CD4-positive, alpha-beta memory T cell (primary cell): Measurements from ENCODE around the gene PIK3C2G. TPM values are rescaled to one million over a fixed set of nuclear protein-coding genes. Genes with fewer than 3 reads are reported as not detected.

ENCODE experiments used
- CTCF ChIA-PET: fragments of 350-600 bp; sonication (Branson Sonifier 250); formaldehyde crosslinking; loops from one replicate; lab custom pipeline; 2021; ENCODE audit warnings: inconsistent platforms; ENCODE audit not compliant: partially characterized antibody; lab: Charles Lee
- POLR2A ChIA-PET: fragments of 350-600 bp; sonication (Branson Sonifier 250); formaldehyde crosslinking; loops from one replicate; lab custom pipeline; 2021; ENCODE audit not compliant: partially characterized antibody; lab: Charles Lee
- DNase-seq, 5 donors: peaks; one replicate each; pipeline versions ENCODE4 v3.0.0 to v3.0.0-alpha.2; 2020 to 2022; ENCODE audit warnings: mixed read lengths in 1 of 5
- H3K27ac ChIP-seq: one replicate; pipeline ENCODE4 v1.7.0; 2013; ENCODE audit warnings: low read depth, low read length
- H3K27me3 ChIP-seq: 2 replicates; pipeline ENCODE4 v1.7.0; 2013; ENCODE audit warnings: mild to moderate bottlenecking, low read length, moderate library complexity; ENCODE audit not compliant: insufficient read depth
- H3K36me3 ChIP-seq: 2 replicates; pipeline ENCODE4 v1.7.0; 2013; ENCODE audit warnings: mild to moderate bottlenecking, low read length, moderate library complexity; ENCODE audit not compliant: insufficient read depth
- H3K4me1 ChIP-seq: 2 replicates; pipeline ENCODE4 v1.7.0; 2013; ENCODE audit warnings: mild to moderate bottlenecking, low read length, moderate library complexity; ENCODE audit not compliant: insufficient read depth
- H3K4me3 ChIP-seq, 2 donors: one replicate each; pipeline ENCODE4 v1.7.0; 2013; ENCODE audit warnings: low read length in 2 of 2, mild to moderate bottlenecking in 1 of 2
- H3K9me3 ChIP-seq, 2 donors: one replicate each; pipeline ENCODE4 v1.7.0; 2013; ENCODE audit warnings: low read length in 2 of 2, control low read depth in 1 of 2; ENCODE audit not compliant: control insufficient read depth in 1 of 2
- H3K27ac Mint-ChIP-seq, 7 donors: one replicate each; pipeline ENCODE4 v1.8.0; 2020 to 2021; ENCODE audit warnings: mixed read lengths in 7 of 7, mild to moderate bottlenecking in 6 of 7, inconsistent platforms in 3 of 7, moderate library complexity in 3 of 7
- H3K27me3 Mint-ChIP-seq, 2 donors: one replicate each; pipeline ENCODE4 v1.8.0; 2020 to 2021; ENCODE audit warnings: mixed read lengths in 2 of 2
- H3K36me3 Mint-ChIP-seq, 2 donors: one replicate each; pipeline ENCODE4 v1.8.0; 2020 to 2021; ENCODE audit warnings: mixed read lengths in 2 of 2, inconsistent platforms in 1 of 2, mild to moderate bottlenecking in 1 of 2
- H3K4me1 Mint-ChIP-seq, 4 donors: one replicate each; pipeline ENCODE4 v1.8.0; 2020 to 2021; ENCODE audit warnings: mixed read lengths in 4 of 4, mild to moderate bottlenecking in 1 of 4
- H3K4me3 Mint-ChIP-seq, 8 donors: one replicate each; pipeline ENCODE4 v1.8.0; 2020 to 2021; ENCODE audit warnings: mixed read lengths in 8 of 8, mild to moderate bottlenecking in 7 of 8, moderate library complexity in 6 of 8, inconsistent platforms in 3 of 8
- H3K9me3 Mint-ChIP-seq, 8 donors: one replicate each; pipeline ENCODE4 v1.8.0; 2020 to 2021; ENCODE audit warnings: mixed read lengths in 8 of 8, mild to moderate bottlenecking in 5 of 8, inconsistent platforms in 3 of 8, moderate library complexity in 1 of 8
- intact Hi-C: fragments of 100-400 bp; cut with micrococcal nuclease; formaldehyde crosslinking; loops from one replicate; pipeline ENCODE4 v1.15.1; 2023
- polyA plus RNA-seq, 2 donors: library from polyadenylated mRNA; unstranded; fragments of 300-500 nt; fragmentation: Illumina TruSeq; gene quantifications; one replicate each; pipeline ENCODE4 v1.2.3, GENCODE V29; 2021
- total RNA-seq, 2 experiments: library from RNA; stranded (reverse); gene quantifications; one replicate each; pipeline ENCODE4 v1.2.3, GENCODE V29; 2021

Gene PIK3C2G
- total and polyA plus RNA-seq, 4 experiments from 2014 or later: not detected

GRCh38 chr12:18576104-18576626 lies 314.8 kb downstream of the PIK3C2G start:
- Mint-ChIP-seq H3K4me3 (no peak overlapping the region), H3K36me3 (no peaks in the 10 kb centered on the region), H3K4me1 (no peaks in the 10 kb centered on the region), H3K27me3 (no peaks in the 10 kb centered on the region), H3K27ac (no peak overlapping the region), H3K9me3 (peaks cover 0 to 4% (median 2%) of the 10 kb centered on the region in 8 donors)
- DNase-seq: no peak
- intact Hi-C loops: no loop called here
- ChIA-PET POLR2A (no interaction called here), CTCF (no interaction called here)
- Histone ChIP-seq H3K4me1 (no peaks in the 10 kb centered on the region), H3K27ac (no peak overlapping the region), H3K9me3 (no peaks in the 10 kb centered on the region), H3K4me3 (no peak overlapping the region), H3K27me3 (no peaks in the 10 kb centered on the region), H3K36me3 (no peaks in the 10 kb centered on the region)

GRCh38 chr12:18576648-18577047 lies 315.3 kb downstream of the PIK3C2G start:
- Histone ChIP-seq H3K27me3 (no peaks in the 10 kb centered on the region), H3K27ac (no peak overlapping the region), H3K9me3 (no peaks in the 10 kb centered on the region), H3K36me3 (no peaks in the 10 kb centered on the region), H3K4me3 (no peak overlapping the region), H3K4me1 (no peaks in the 10 kb centered on the region)
- H3K27ac Mint-ChIP-seq: no peak overlapping the region
- DNase-seq: no peak
- ChIA-PET CTCF (no interaction called here), POLR2A (no interaction called here)
- H3K27me3 Mint-ChIP-seq: no peaks in the 10 kb centered on the region
- H3K9me3 Mint-ChIP-seq: peaks cover 0 to 7% (median 2%) of the 10 kb centered on the region in 8 donors
- no peaks in the 10 kb centered on the region for H3K36me3 Mint-ChIP-seq
- H3K4me1 Mint-ChIP-seq: no peaks in the 10 kb centered on the region
- H3K4me3 Mint-ChIP-seq: no peak overlapping the region
- intact Hi-C loops: no loop called here

- peaks cover 0 to 8% (median 5%) of the 10 kb centered on the region in 8 donors for H3K9me3 Mint-ChIP-seq
- H3K27ac Mint-ChIP-seq: no peak overlapping the region
- Histone ChIP-seq H3K9me3 (no peaks in the 10 kb centered on the region), H3K27me3 (no peaks in the 10 kb centered on the region), H3K27ac (no peak overlapping the region), H3K4me1 (no peaks in the 10 kb centered on the region), H3K36me3 (no peaks in the 10 kb centered on the region), H3K4me3 (no peak overlapping the region)
- POLR2A ChIA-PET: no interaction called here
- DNase-seq: no peak
- intact Hi-C loops: no loop called here
- H3K4me3 Mint-ChIP-seq: no peak overlapping the region
- CTCF ChIA-PET: no interaction called here
- H3K36me3 Mint-ChIP-seq: no peaks in the 10 kb centered on the region
- no peaks in the 10 kb centered on the region for H3K27me3 Mint-ChIP-seq
- no peaks in the 10 kb centered on the region for H3K4me1 Mint-ChIP-seq
Observed at GRCh38 chr12:18578191-18578590, 316.9 kb downstream of the PIK3C2G start.

- intact Hi-C loops: no loop called here
- Histone ChIP-seq H3K4me1 (no peaks in the 10 kb centered on the region), H3K9me3 (no peaks in the 10 kb centered on the region), H3K36me3 (no peaks in the 10 kb centered on the region), H3K27me3 (no peaks in the 10 kb centered on the region), H3K4me3 (no peak overlapping the region), H3K27ac (no peak overlapping the region)
- Mint-ChIP-seq H3K4me3 (no peak overlapping the region), H3K27me3 (no peaks in the 10 kb centered on the region), H3K27ac (no peak overlapping the region), H3K4me1 (no peaks in the 10 kb centered on the region), H3K36me3 (no peaks in the 10 kb centered on the region), H3K9me3 (peaks cover 0 to 15% (median 5%) of the 10 kb centered on the region in 8 donors)
- ChIA-PET CTCF (no interaction called here), POLR2A (no interaction called here)
- no peak for DNase-seq
Observed at GRCh38 chr12:18580291-18580690, 319.0 kb downstream of the PIK3C2G start.

DNA sequence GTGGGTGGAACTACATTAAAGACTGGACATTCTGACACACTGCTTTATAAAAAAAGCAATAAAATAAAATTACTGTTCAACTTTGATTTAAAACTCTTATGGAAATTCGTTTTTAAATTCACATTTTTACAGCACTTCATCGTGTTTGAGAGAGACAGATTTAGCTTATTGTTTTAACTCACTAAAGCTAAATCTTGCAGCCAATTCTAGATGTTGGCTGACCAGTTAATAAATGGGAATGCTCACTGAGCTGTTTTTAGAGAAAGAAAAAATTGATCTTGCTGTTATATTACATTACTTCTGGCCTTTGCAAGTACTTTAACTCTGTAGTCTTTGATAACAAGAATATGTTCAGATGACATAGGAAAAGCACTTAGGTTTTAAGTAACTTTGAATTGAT lies 319.4 kb downstream of the PIK3C2G start:
- H3K27me3 Mint-ChIP-seq: no peaks in the 10 kb centered on the region
- Histone ChIP-seq H3K27ac (no peak overlapping the region), H3K27me3 (no peaks in the 10 kb centered on the region), H3K36me3 (no peaks in the 10 kb centered on the region), H3K4me3 (no peak overlapping the region), H3K4me1 (no peaks in the 10 kb centered on the region), H3K9me3 (no peaks in the 10 kb centered on the region)
- H3K36me3 Mint-ChIP-seq: no peaks in the 10 kb centered on the region
- no peak overlapping the region for H3K4me3 Mint-ChIP-seq
- no peak overlapping the region for H3K27ac Mint-ChIP-seq
- no peaks in the 10 kb centered on the region for H3K4me1 Mint-ChIP-seq
- no peak for DNase-seq
- H3K9me3 Mint-ChIP-seq: peaks cover 0 to 18% (median 5%) of the 10 kb centered on the region in 8 donors
- intact Hi-C loops: no loop called here
- CTCF ChIA-PET: no interaction called here
- POLR2A ChIA-PET: no interaction called here

- Histone ChIP-seq H3K4me3 (no peak overlapping the region), H3K4me1 (no peaks in the 10 kb centered on the region), H3K27me3 (no peaks in the 10 kb centered on the region), H3K9me3 (no peaks in the 10 kb centered on the region), H3K27ac (no peak overlapping the region), H3K36me3 (no peaks in the 10 kb centered on the region)
- Mint-ChIP-seq H3K9me3 (peaks cover 0 to 18% (median 5%) of the 10 kb centered on the region in 8 donors), H3K27me3 (no peaks in the 10 kb centered on the region), H3K27ac (no peak overlapping the region), H3K4me1 (no peaks in the 10 kb centered on the region), H3K4me3 (no peak overlapping the region), H3K36me3 (no peaks in the 10 kb centered on the region)
- POLR2A ChIA-PET: no interaction called here
- intact Hi-C loops: no loop called here
- no peak for DNase-seq
- CTCF ChIA-PET: interaction anchor here (1.0 kb wide), 1 partner anchor 10 kb away, joined by 3 read pairs; no protein-coding TSS in a partner anchor
Observed at GRCh38 chr12:18581232-18581962, 320.1 kb downstream of the PIK3C2G start.

GRCh38 chr12:18583655-18584054 lies 322.3 kb downstream of the PIK3C2G start:
- Mint-ChIP-seq H3K27me3 (no peaks in the 10 kb centered on the region), H3K36me3 (no peaks in the 10 kb centered on the region), H3K9me3 (peaks cover 0 to 18% (median 6%) of the 10 kb centered on the region in 8 donors), H3K27ac (no peak overlapping the region), H3K4me1 (no peaks in the 10 kb centered on the region), H3K4me3 (no peak overlapping the region)
- ChIA-PET CTCF (no interaction called here), POLR2A (interaction anchor here (0.7 kb wide), 1 partner anchor 9 kb away, joined by 3 read pairs; no protein-coding TSS in a partner anchor)
- Histone ChIP-seq H3K9me3 (no peaks in the 10 kb centered on the region), H3K4me3 (no peak overlapping the region), H3K27ac (no peak overlapping the region), H3K27me3 (no peaks in the 10 kb centered on the region), H3K4me1 (no peaks in the 10 kb centered on the region), H3K36me3 (no peaks in the 10 kb centered on the region)
- DNase-seq: no peak
- intact Hi-C loops: no loop called here
